ENCODE data around the gene SLC34A1.
A peak's percentile ranks its signal among the peaks of the same experiment; 100 is the strongest.

SLC34A1 gene

DNA sequence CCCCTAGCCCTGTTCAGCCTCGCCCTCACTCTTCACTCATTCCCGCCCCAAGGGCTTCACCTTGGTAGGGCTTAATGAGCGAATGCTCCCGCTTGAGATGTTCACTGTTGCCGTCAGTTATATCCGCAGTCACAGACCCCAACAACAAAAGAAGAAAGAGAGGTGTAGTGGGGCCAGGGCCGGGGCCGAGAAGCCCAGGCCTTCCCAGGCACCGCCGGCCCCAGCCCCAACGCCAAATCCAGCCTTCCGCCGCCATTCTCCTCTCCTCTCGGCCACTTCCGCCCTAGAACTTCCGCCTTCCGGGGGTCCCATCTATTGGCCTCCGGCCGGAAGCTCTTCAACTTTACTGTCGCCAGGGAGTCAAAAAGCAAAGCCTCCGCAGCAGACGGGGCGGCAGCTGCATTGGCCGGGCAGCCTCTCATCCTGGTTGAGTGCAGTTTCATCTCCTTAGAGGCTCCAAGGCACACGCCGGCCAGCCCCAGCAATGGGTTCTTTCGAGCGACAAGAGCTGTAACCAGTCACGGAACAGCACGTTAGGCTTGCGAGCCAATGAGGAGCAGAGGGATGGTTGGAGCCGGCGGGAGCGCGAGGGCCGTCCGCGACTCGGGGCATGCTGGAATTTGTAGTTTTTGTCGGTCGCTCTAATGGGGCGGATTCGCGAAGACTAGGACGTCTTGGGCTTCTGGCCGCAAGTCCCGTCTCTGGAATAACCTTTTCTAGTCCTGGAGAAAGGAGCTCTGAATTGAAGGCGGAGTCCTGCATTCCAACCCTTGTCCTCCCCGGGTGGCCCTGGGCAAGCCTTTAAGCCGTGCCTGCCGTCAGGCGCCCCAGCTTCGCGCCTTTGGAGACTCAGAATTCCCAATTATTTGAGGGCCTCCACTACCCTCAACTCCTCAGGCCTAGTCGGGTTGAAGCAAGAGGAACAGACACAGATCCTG lies 32.6 kb upstream of the SLC34A1 start, which contains the start of gene LMAN2:
LMAN2 (minus strand) TSS at position 277 of the 938 bp plus-strand sequence; CDS start at position 256, 21 bp downstream.
- CTCF ChIA-PET, result interaction anchor here (0.6 to 3.2 kb wide), 12 partner anchors 9 to 1179 kb away, joined by 3 to 26 read pairs (median 4); no protein-coding TSS in a partner anchor
- no peaks in the 10 kb centered on the region for H3K9me3 ChIP-seq (ENCODE audit: control insufficient read depth, insufficient read depth, low read depth, low read length)
- H3K4me1 ChIP-seq (ENCODE audit: control insufficient read depth, insufficient read depth, low read length), result peaks cover 20% of the 10 kb centered on the region; the same call in 1 of the 2 replicates
- H3K4me3 ChIP-seq (ENCODE audit: low read depth, low read length), result peak within 1 kb of the TSS; percentile 61
- POLR2A ChIA-PET, result interaction anchor here (0.6 to 3.0 kb wide), 12 partner anchors 9 to 146 kb away, joined by 4 to 26 read pairs (median 8); partner anchors contain the start of genes GRK6, MXD3 and PDLIM7
- H3K36me3 ChIP-seq (ENCODE audit: control insufficient read depth in 2 of 2, insufficient read depth in 1 of 2, low read length in 2 of 2), result peaks cover 0 to 20% of the 10 kb centered on the region in 2 experiments; a peak in 2 of 3 replicates
- H3K27ac ChIP-seq (ENCODE audit: extremely low read depth, low read depth, low read length), result peak within 1 kb of the TSS; percentile 92
- TF ChIP-seq ZNF596 (tag by site-specific recombination; IDR thresholded peaks at IDR 0.05) (no peak), ZNF133 (tag by site-specific recombination; IDR thresholded peaks at IDR 0.05) (no peak), GLIS1 (tag by site-specific recombination; IDR thresholded peaks at IDR 0.05) (0 out of 2 replicates have a peak, but pooled peaks have one; percentile 20), ZNF544 (tag by site-specific recombination; IDR thresholded peaks at IDR 0.05) (no peak), ZNF488 (tag by site-specific recombination; IDR thresholded peaks at IDR 0.05) (no peak), ZNF521 (tag by site-specific recombination; IDR thresholded peaks at IDR 0.05) (no peak), KLF16 (tag by site-specific recombination; IDR thresholded peaks at IDR 0.05) (peak; percentile 78), ZNF654 (tag by site-specific recombination; IDR thresholded peaks at IDR 0.05; ENCODE audit: low read depth) (no peak), ZNF169 (tag by site-specific recombination; IDR thresholded peaks at IDR 0.05) (no peak), ZNF785 (tag by site-specific recombination; IDR thresholded peaks at IDR 0.05) (no peak), ZBTB10 (tag by site-specific recombination; IDR thresholded peaks at IDR 0.05) (no peak), SCRT1 (tag by site-specific recombination; IDR thresholded peaks at IDR 0.05; ENCODE audit: borderline replicate concordance) (no peak), ZNF416 (tag by site-specific recombination; IDR thresholded peaks at IDR 0.05) (no peak), BCL11A (tag by site-specific recombination; IDR thresholded peaks at IDR 0.05; ENCODE audit: low read depth) (peak; percentile 50; the same call in 1 of the 2 replicates), GLI2 (tag by site-specific recombination; IDR thresholded peaks at IDR 0.05; ENCODE audit: borderline replicate concordance, low read depth) (no peak), SP2 (tag by site-specific recombination; IDR thresholded peaks at IDR 0.05) (peak; percentile 93), ZNF175 (tag by site-specific recombination; IDR thresholded peaks at IDR 0.05) (no peak), ZNF292 (tag by site-specific recombination; IDR thresholded peaks at IDR 0.05; ENCODE audit: borderline replicate concordance, low read depth) (no peak), GFI1B (tag by site-specific recombination; IDR thresholded peaks at IDR 0.05) (no peak)
- TF ChIP-seq, protein P1, sequence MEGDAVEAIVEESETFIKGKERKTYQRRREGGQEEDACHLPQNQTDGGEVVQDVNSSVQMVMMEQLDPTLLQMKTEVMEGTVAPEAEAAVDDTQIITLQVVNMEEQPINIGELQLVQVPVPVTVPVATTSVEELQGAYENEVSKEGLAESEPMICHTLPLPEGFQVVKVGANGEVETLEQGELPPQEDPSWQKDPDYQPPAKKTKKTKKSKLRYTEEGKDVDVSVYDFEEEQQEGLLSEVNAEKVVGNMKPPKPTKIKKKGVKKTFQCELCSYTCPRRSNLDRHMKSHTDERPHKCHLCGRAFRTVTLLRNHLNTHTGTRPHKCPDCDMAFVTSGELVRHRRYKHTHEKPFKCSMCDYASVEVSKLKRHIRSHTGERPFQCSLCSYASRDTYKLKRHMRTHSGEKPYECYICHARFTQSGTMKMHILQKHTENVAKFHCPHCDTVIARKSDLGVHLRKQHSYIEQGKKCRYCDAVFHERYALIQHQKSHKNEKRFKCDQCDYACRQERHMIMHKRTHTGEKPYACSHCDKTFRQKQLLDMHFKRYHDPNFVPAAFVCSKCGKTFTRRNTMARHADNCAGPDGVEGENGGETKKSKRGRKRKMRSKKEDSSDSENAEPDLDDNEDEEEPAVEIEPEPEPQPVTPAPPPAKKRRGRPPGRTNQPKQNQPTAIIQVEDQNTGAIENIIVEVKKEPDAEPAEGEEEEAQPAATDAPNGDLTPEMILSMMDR (tag by site-specific recombination; IDR thresholded peaks at IDR 0.05), result no peak
- TF ChIP-seq, protein P2, sequence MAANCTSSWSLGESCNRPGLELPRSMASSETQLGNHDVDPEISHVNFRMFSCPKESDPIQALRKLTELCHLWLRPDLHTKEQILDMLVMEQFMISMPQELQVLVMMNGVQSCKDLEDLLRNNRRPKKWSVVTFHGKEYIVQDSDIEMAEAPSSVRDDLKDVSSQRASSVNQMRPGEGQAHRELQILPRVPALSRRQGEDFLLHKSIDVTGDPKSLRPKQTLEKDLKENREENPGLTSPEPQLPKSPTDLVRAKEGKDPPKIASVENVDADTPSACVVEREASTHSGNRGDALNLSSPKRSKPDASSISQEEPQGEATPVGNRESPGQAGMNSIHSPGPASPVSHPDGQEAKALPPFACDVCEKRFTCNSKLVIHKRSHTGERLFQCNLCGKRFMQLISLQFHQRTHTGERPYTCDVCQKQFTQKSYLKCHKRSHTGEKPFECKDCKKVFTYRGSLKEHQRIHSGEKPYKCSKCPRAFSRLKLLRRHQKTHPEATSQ (tag by site-specific recombination; IDR thresholded peaks at IDR 0.05), result 0 out of 2 replicates have a peak, but pooled peaks have one; percentile 38
- TF ChIP-seq, protein P3, sequence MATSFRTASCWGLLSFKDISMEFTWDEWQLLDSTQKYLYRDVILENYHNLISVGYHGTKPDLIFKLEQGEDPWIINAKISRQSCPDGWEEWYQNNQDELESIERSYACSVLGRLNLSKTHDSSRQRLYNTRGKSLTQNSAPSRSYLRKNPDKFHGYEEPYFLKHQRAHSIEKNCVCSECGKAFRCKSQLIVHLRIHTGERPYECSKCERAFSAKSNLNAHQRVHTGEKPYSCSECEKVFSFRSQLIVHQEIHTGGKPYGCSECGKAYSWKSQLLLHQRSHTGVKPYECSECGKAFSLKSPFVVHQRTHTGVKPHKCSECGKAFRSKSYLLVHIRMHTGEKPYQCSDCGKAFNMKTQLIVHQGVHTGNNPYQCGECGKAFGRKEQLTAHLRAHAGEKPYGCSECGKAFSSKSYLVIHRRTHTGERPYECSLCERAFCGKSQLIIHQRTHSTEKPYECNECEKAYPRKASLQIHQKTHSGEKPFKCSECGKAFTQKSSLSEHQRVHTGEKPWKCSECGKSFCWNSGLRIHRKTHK (tag by site-specific recombination; IDR thresholded peaks at IDR 0.05), result no peak
- TF ChIP-seq, protein P4, sequence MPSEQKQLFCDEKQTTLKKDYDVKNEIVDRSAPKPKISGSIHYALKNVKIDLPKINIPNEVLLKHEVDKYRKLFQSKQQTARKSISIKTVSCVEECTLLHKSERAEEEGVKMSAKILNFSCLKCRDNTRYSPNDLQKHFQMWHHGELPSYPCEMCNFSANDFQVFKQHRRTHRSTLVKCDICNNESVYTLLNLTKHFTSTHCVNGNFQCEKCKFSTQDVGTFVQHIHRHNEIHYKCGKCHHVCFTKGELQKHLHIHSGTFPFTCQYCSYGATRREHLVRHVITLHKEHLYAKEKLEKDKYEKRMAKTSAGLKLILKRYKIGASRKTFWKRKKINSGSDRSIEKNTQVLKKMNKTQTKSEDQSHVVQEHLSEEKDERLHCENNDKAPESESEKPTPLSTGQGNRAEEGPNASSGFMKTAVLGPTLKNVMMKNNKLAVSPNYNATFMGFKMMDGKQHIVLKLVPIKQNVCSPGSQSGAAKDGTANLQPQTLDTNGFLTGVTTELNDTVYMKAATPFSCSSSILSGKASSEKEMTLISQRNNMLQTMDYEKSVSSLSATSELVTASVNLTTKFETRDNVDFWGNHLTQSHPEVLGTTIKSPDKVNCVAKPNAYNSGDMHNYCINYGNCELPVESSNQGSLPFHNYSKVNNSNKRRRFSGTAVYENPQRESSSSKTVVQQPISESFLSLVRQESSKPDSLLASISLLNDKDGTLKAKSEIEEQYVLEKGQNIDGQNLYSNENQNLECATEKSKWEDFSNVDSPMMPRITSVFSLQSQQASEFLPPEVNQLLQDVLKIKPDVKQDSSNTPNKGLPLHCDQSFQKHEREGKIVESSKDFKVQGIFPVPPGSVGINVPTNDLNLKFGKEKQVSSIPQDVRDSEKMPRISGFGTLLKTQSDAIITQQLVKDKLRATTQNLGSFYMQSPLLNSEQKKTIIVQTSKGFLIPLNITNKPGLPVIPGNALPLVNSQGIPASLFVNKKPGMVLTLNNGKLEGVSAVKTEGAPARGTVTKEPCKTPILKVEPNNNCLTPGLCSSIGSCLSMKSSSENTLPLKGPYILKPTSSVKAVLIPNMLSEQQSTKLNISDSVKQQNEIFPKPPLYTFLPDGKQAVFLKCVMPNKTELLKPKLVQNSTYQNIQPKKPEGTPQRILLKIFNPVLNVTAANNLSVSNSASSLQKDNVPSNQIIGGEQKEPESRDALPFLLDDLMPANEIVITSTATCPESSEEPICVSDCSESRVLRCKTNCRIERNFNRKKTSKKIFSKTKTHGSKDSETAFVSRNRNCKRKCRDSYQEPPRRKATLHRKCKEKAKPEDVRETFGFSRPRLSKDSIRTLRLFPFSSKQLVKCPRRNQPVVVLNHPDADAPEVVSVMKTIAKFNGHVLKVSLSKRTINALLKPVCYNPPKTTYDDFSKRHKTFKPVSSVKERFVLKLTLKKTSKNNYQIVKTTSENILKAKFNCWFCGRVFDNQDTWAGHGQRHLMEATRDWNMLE (tag by site-specific recombination; conservative IDR thresholded peaks at IDR 0.05; ENCODE audit: low read depth), result peak; percentile 71; the same call in 1 of the 2 replicates

Measured in HEK293 (cell line).